ENCODE measurements around the gene PEMT. TPM values are rescaled to one million over a fixed set of nuclear protein-coding genes. Genes with fewer than 3 reads are reported as not detected.

PEMT gene
- total and polyA plus RNA-seq, 2 of the 8 experiments (the other 6 are each of a cell fraction or from before 2014, with no cell fraction given), result 42.0 to 118 TPM

- no peak for TF ChIP-seq SP1 (IDR thresholded peaks at IDR 0.05; ENCODE audit: low read depth, low read length)
- TF ChIP-seq SP2 (IDR thresholded peaks at IDR 0.05; ENCODE audit: low read length), result no peak
- TF ChIP-seq SIX5 (IDR thresholded peaks at IDR 0.05; ENCODE audit: low read depth, low read length), result no peak
- TF ChIP-seq MAFK (IDR thresholded peaks at IDR 0.05; ENCODE audit: low read depth, low read length), result no peak
- TF ChIP-seq BCL11A (IDR thresholded peaks at IDR 0.05; ENCODE audit: low read depth in 2 of 2, low read length in 2 of 2), result no peak
- no peak for TF ChIP-seq CREB1 (IDR thresholded peaks at IDR 0.05)
These were observed 106.1 kb downstream of the PEMT start (continued) for GRCh38 chr17:17485420-17485819.

Data from H1 (cell line).